Trophoblast cell (in vitro differentiated cells and primary cell): ENCODE results near the gene CYP4F11.
"Not testable (repeated sequence)": the region's sequence is repeated elsewhere in the genome, so short reads cannot be mapped to it uniquely, and the experiment has no call there.

Source experiments
- DNase-seq, 2 donors: peaks; one replicate each; pipeline ENCODE4 v3.0.0-alpha.2; 2016
- H2AFZ ChIP-seq: 2 replicates; pipeline ENCODE4 v1.6.1; 2013; ENCODE audit warnings: low read length, moderate library complexity, mild to moderate bottlenecking; ENCODE audit not compliant: insufficient read depth, poor library complexity
- H2AK5ac ChIP-seq: 2 replicates; pipeline ENCODE4 v1.6.1; 2013; ENCODE audit warnings: mild to moderate bottlenecking, low read length
- H2BK120ac ChIP-seq: 2 replicates; pipeline ENCODE4 v1.6.1; 2013; ENCODE audit warnings: low read length, mild to moderate bottlenecking, moderate library complexity; ENCODE audit not compliant: insufficient read depth, poor library complexity
- H2BK12ac ChIP-seq: 2 replicates; pipeline ENCODE4 v1.6.1; 2013; ENCODE audit warnings: mild to moderate bottlenecking, low read length, moderate library complexity
- H2BK5ac ChIP-seq: 2 replicates; pipeline ENCODE4 v1.6.1; 2013; ENCODE audit warnings: low read length, low read depth, moderate library complexity, mild to moderate bottlenecking; ENCODE audit not compliant: poor library complexity
- H3K14ac ChIP-seq: 2 replicates; pipeline ENCODE4 v1.6.1; 2013; ENCODE audit warnings: mild to moderate bottlenecking, low read length
- H3K18ac ChIP-seq: 2 replicates; pipeline ENCODE4 v1.6.1; 2013; ENCODE audit warnings: mild to moderate bottlenecking, low read length
- H3K23ac ChIP-seq: 2 replicates; pipeline ENCODE4 v1.6.1; 2013; ENCODE audit warnings: low read length
- H3K27ac ChIP-seq: 2 replicates; pipeline ENCODE4 v1.5.1; 2013; ENCODE audit warnings: low read depth, mild to moderate bottlenecking, inconsistent platforms, low read length, moderate library complexity
- H3K27me3 ChIP-seq: 2 replicates; pipeline ENCODE4 v1.6.1; 2013; ENCODE audit warnings: inconsistent platforms, mild to moderate bottlenecking, low read length, moderate library complexity; ENCODE audit not compliant: insufficient read depth
- H3K36me3 ChIP-seq, 2 experiments: 1 replicate in 1 of 2; 2 replicates in 1 of 2; pipeline ENCODE4 v1.6.1; 2013; ENCODE audit warnings: low read length in 2 of 2, mild to moderate bottlenecking in 2 of 2, moderate library complexity in 1 of 2; ENCODE audit not compliant: insufficient read depth in 2 of 2, control insufficient read depth in 1 of 2
- H3K4ac ChIP-seq: 2 replicates; pipeline ENCODE4 v1.6.1; 2013; ENCODE audit warnings: low read depth, mild to moderate bottlenecking, low read length, moderate library complexity
- H3K4me1 ChIP-seq, 2 experiments: 1 replicate in 1 of 2; 2 replicates in 1 of 2; pipeline ENCODE4 v1.6.1; 2013; ENCODE audit warnings: low read length in 2 of 2, mild to moderate bottlenecking in 2 of 2, moderate library complexity in 1 of 2; ENCODE audit not compliant: insufficient read depth in 2 of 2, control insufficient read depth in 1 of 2
- H3K4me2 ChIP-seq: 2 replicates; pipeline ENCODE4 v1.6.1; 2013; ENCODE audit warnings: inconsistent platforms, mild to moderate bottlenecking, low read length, moderate library complexity
- H3K4me3 ChIP-seq: 2 replicates; pipeline ENCODE4 v1.5.1; 2013; ENCODE audit warnings: mild to moderate bottlenecking, low read depth, low read length, inconsistent platforms
- H3K79me1 ChIP-seq: one replicate; pipeline ENCODE4 v1.6.1; 2013; ENCODE audit warnings: low read length
- H3K79me2 ChIP-seq: 2 replicates; pipeline ENCODE4 v1.6.1; 2013; ENCODE audit warnings: low read length, mild to moderate bottlenecking; ENCODE audit not compliant: control insufficient read depth, insufficient read depth, poor library complexity
- H3K9ac ChIP-seq: 2 replicates; pipeline ENCODE4 v1.6.1; 2013; ENCODE audit warnings: mild to moderate bottlenecking, low read length
- H3K9me3 ChIP-seq: 2 replicates; pipeline ENCODE4 v1.6.1; 2013; ENCODE audit warnings: low read depth, mild to moderate bottlenecking, control low read depth, inconsistent platforms, low read length; ENCODE audit not compliant: insufficient read depth
- H4K12ac ChIP-seq: 2 replicates; pipeline ENCODE4 v1.6.1; 2013; ENCODE audit warnings: low read depth, mild to moderate bottlenecking, low read length, moderate library complexity
- H4K8ac ChIP-seq: 2 replicates; pipeline ENCODE4 v1.6.1; 2013; ENCODE audit warnings: low read depth, mild to moderate bottlenecking, low read length, moderate library complexity
- H4K91ac ChIP-seq: one replicate; pipeline ENCODE4 v1.6.1; 2013; ENCODE audit warnings: low read depth, mild to moderate bottlenecking, low read length, moderate library complexity
- WGBS: extraction: QIAGEN DNeasy Blood & Tissue Kit; methylation state at CpG from one replicate; pipeline ENCODE4 v1.1.7; 2013; ENCODE audit warnings: missing lambda C conversion rate; ENCODE audit not compliant: insufficient read length, insufficient coverage; ENCODE audit errors: extremely low coverage; 5-methylcytosine and 5-hydroxymethylcytosine counted together

The CYP4F11 gene

DNA sequence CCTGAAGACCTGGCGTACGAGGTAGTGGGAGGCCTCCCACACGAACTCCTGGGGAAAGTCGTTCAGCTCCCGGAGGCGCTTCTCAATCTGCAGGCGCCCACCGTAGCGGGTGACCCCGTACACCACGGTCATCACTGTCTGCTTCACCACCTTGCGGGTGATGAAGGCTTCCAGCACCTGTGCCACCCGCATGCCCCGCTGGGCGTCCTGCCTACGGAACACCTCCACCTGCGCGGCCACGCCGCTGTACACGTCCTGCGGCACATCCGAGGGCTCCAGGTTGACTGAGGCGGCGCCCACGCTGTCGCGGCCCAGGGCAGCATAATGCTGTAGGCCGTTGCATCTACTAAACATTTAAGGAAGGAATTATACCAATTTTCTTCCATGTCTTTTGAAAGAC is 31.4 kb downstream of the CYP4F11 start:
- H4K91ac ChIP-seq, DNase-seq, H3K4ac ChIP-seq, H2BK120ac ChIP-seq, H3K9ac ChIP-seq, H3K14ac ChIP-seq, H4K8ac ChIP-seq, H3K4me1 ChIP-seq, H3K79me2 ChIP-seq, H3K18ac ChIP-seq, H3K23ac ChIP-seq, H2AK5ac ChIP-seq, H2BK5ac ChIP-seq, H2BK12ac ChIP-seq, H3K27me3 ChIP-seq, H3K27ac ChIP-seq, H3K36me3 ChIP-seq, H3K79me1 ChIP-seq, H3K4me2 ChIP-seq, H2AFZ ChIP-seq, H4K12ac ChIP-seq, H3K4me3 ChIP-seq: not testable (repeated sequence)
- WGBS, result no CpG with 5 or more reads among the region's 29 CpGs
- peaks cover 14% of the 10 kb centered on the region for H3K9me3 ChIP-seq

DNA sequence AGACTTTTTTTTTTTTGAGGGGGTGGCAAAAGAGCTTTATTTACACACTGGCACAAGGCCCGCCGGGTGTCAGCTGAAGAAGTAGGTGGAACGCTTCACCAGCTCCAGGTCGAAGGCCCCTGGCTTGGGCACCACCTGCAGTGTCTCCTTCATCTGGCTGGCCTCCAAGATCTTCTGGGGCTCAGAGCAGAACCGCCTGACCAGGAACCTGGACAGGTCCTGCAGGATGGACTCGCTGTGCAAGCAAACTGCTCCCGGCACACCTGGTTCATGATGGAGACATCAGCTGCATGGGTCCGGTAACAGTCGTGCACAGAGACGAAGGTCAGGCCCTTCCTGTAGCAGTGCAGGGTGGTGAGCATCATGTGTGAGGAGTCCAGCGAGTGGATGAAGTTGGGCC is 32.1 kb downstream of the CYP4F11 start:
- H3K23ac ChIP-seq, result no peak overlapping the region
- no peak overlapping the region for H3K14ac ChIP-seq
- H3K9me3 ChIP-seq, result peaks cover 20% of the 10 kb centered on the region
- no peaks in the 10 kb centered on the region for H3K27me3 ChIP-seq
- no peak overlapping the region for H4K91ac ChIP-seq
- no peak overlapping the region for H2BK120ac ChIP-seq
- no peak overlapping the region for H4K8ac ChIP-seq
- no peak overlapping the region for H2BK5ac ChIP-seq
- H2AK5ac ChIP-seq, result no peak overlapping the region
- H3K18ac ChIP-seq, result no peak overlapping the region
- H3K4me3 ChIP-seq, result no peak overlapping the region
- no peaks in the 10 kb centered on the region for H3K79me1 ChIP-seq
- no peak overlapping the region for H2BK12ac ChIP-seq
- H2AFZ ChIP-seq, result no peak overlapping the region
- DNase-seq, result no peak
- H3K4ac ChIP-seq, result no peak overlapping the region
- no peak overlapping the region for H3K4me2 ChIP-seq
- no peaks in the 10 kb centered on the region for H3K4me1 ChIP-seq
- H3K36me3 ChIP-seq, result no peaks in the 10 kb centered on the region
- H4K12ac ChIP-seq, result no peak overlapping the region
- H3K79me2 ChIP-seq, result no peaks in the 10 kb centered on the region
- no CpG with 5 or more reads among the region's 11 CpGs for WGBS
- no peak overlapping the region for H3K9ac ChIP-seq
- H3K27ac ChIP-seq, result no peak overlapping the region

DNA sequence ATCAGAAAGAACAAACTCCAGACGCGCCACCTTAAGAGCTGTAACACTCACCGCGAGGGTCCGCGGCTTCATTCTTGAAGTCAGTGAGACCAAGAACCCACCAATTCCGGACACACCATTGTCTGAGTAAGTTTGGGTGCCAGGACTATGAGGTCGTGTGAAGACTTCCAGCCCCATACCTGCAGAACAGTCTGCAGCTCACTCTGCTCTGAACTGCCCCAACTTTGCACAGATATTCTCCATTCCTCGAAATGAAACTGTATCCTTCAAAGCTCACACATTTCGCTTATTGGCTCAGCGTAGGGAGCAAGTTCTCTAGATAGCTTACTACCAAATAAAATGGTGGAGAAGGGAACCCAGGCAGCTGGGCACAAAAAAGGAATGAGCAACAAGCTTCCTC is 33.8 kb downstream of the CYP4F11 start:
- Histone ChIP-seq H4K12ac (no peak overlapping the region), H2AFZ (no peak overlapping the region), H3K9me3 (peaks cover 31% of the 10 kb centered on the region), H3K4me2 (no peak overlapping the region), H4K91ac (no peak overlapping the region), H3K79me2 (no peaks in the 10 kb centered on the region), H2BK12ac (no peak overlapping the region), H3K27me3 (no peaks in the 10 kb centered on the region), H3K14ac (no peak overlapping the region), H3K79me1 (no peaks in the 10 kb centered on the region), H3K36me3 (no peaks in the 10 kb centered on the region), H2BK120ac (no peak overlapping the region), H3K27ac (no peak overlapping the region), H2BK5ac (no peak overlapping the region), H3K9ac (no peak overlapping the region), H3K4me3 (no peak overlapping the region), H3K18ac (no peak overlapping the region), H2AK5ac (no peak overlapping the region), H4K8ac (no peak overlapping the region), H3K23ac (no peak overlapping the region), H3K4me1 (no peaks in the 10 kb centered on the region), H3K4ac (no peak overlapping the region)
- DNase-seq, result no peak
- no CpG with 5 or more reads among the region's 11 CpGs for WGBS

DNA sequence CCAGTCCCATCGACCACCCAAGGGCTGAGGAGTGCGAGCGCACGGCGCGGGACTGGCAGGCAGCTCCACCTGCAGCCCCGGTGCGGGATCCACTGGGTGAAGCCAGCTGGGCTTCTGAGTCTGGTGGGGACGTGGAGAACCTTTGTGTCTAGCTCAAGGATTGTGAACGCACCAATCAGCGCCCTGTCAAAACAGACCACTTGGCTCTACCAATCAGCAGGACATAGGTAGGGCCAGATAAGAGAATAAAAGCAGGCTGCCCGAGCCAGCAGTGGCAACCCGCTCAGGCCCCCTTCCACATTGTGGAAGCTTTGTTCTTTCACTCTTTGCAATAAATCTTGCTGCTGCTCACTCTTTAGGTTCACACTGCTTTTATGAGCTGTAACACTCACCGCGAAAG is 34.3 kb downstream of the CYP4F11 start:
- H3K27ac ChIP-seq, H3K9ac ChIP-seq, H3K36me3 ChIP-seq, H3K23ac ChIP-seq, H3K18ac ChIP-seq, H3K27me3 ChIP-seq, H3K4me3 ChIP-seq, DNase-seq, H3K4me2 ChIP-seq, H2AK5ac ChIP-seq, H3K4ac ChIP-seq, H3K79me2 ChIP-seq, H2BK12ac ChIP-seq, H4K91ac ChIP-seq, H2BK5ac ChIP-seq, H2AFZ ChIP-seq, H4K12ac ChIP-seq, H3K4me1 ChIP-seq, H3K14ac ChIP-seq, H4K8ac ChIP-seq, H3K79me1 ChIP-seq, H2BK120ac ChIP-seq: not testable (repeated sequence)
- WGBS, result no CpG with 5 or more reads among the region's 15 CpGs
- H3K9me3 ChIP-seq, result peaks cover 34% of the 10 kb centered on the region
